Fibroblast of villous mesenchyme (primary cell): Measurements from ENCODE around the gene CD14. TPM values are rescaled to one million over a fixed set of nuclear protein-coding genes. Genes with fewer than 3 reads are reported as not detected.
A peak's percentile ranks its signal among the peaks of the same experiment; 100 is the strongest.
"Not testable (repeated sequence)": the region's sequence is repeated elsewhere in the genome, so short reads cannot be mapped to it uniquely, and the experiment has no call there.

Source experiments
- DNase-seq: peaks from one replicate; pipeline ENCODE4 v3.0.0-alpha.2; 2010; ENCODE audit warnings: low read depth
- H3K4me3 ChIP-seq: 2 replicates; pipeline ENCODE4 v1.5.1; 2011; ENCODE audit warnings: low read depth, mild to moderate bottlenecking, low read length
- CTCF ChIP-seq: IDR thresholded peaks from 2 replicates; pipeline ENCODE4 v1.5.1; 2012; ENCODE audit warnings: low read depth, mild to moderate bottlenecking, low read length; ENCODE audit not compliant: insufficient read depth
- total RNA-seq: library from RNA; depleted of rRNA; stranded (reverse); fragments of >200 nt; gene quantifications from 2 replicates; pipeline ENCODE4 v1.2.3, GENCODE V29; 2012

Gene CD14
- total RNA-seq, 1 donor, result 2.2 TPM

- peak overlapping the region; percentile 85 for H3K4me3 ChIP-seq
- no peak for DNase-seq
- no peak for TF ChIP-seq CTCF
Measured at GRCh38 chr5:140647042-140647419, 14.1 kb upstream of the CD14 start.

- no peak overlapping the region for H3K4me3 ChIP-seq
- DNase-seq, result peak; percentile 63
- TF ChIP-seq CTCF, result no peak
Measured at GRCh38 chr5:140642718-140643117, 9.7 kb upstream of the CD14 start.

- no peak for TF ChIP-seq CTCF
- no peak for DNase-seq
- no peak overlapping the region for H3K4me3 ChIP-seq
Measured at GRCh38 chr5:140641716-140642115, 8.7 kb upstream of the CD14 start.

GRCh38 chr5:140639148-140639981 is 6.4 kb upstream of the CD14 start, which contains the start of gene TMCO6:
Gene TMCO6 (plus strand): TSS chr5:140639451. CDS start chr5:140639528, 77 bp downstream.
- DNase-seq, result peak; percentile 96
- peak; percentile 55 for TF ChIP-seq CTCF
- H3K4me3 ChIP-seq, result peak within 1 kb of the TSS; percentile 80

GRCh38 chr5:140638898-140639147 is 5.8 kb upstream of the CD14 start:
- not testable (repeated sequence) for DNase-seq
- H3K4me3 ChIP-seq, result peak overlapping the region; percentile 80

- DNase-seq, result no peak
- TF ChIP-seq CTCF, result no peak
- no peak overlapping the region for H3K4me3 ChIP-seq
Measured at GRCh38 chr5:140637371-140638100, 4.6 kb upstream of the CD14 start.

GRCh38 chr5:140635291-140636257 is 2.6 kb upstream of the CD14 start:
- DNase-seq, result no peak
- H3K4me3 ChIP-seq, result no peak overlapping the region
- no peak for TF ChIP-seq CTCF
